ENCODE measurements around the gene COLEC12.

The COLEC12 gene

DNA sequence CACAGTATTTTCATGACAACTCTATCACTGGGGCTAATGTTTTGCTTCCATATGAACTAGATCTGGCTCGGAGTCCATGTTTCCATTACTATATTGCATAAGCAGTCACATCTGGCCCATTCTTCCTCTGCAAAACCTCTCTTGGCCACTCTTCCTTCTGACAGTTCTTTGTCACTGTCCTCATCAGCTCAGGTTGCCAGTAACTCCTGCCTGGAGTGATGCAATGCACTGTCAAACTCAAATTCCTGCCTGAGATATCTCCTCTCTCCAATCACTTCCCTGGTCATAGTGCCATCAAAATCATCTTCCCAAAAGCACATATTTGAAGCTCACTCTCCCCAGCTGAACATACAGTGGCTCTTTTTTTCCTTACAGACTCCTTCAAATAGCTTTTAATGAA, 66.1 kb downstream of the COLEC12 start:
- no peak for DNase-seq

DNA sequence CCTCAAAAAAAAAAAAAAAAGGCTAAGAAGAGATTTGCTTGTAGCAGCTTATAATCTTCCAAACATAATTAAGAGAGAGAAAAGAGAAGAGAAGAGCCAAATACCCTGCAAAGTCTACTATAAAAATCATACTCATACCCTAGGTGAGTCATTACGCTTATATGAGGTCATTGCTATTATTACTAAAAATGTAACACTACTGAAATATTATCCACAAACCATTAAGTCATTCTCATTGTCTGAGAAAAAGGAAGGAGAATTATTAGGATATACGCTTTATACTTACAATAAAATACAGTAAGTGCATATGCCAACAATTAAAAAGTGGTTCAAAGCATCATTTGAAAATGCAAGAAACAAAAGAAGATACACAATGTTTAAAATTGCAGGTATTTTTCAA, 66.5 kb downstream of the COLEC12 start:
- no peak for DNase-seq

DNA sequence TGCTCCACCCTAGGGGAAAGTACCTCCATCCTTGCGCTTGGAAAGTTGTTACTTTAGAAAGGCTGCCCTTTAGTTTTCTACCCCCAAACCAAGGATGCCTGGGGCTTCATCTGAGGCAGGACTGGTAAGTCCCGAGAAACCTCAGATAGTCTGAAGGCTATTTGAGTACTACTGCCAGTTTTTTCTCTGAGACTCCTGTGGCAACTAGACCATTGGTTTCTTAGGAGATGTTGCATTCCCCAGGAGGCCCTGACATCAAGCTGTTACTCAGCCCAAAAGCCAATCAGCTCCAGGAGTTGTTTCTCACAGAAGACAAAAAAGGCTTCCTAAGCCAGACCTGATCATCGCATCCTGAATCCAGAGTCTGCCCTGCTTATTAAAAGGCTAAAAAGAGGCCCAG, 67.2 kb downstream of the COLEC12 start:
- DNase-seq = no peak

DNA sequence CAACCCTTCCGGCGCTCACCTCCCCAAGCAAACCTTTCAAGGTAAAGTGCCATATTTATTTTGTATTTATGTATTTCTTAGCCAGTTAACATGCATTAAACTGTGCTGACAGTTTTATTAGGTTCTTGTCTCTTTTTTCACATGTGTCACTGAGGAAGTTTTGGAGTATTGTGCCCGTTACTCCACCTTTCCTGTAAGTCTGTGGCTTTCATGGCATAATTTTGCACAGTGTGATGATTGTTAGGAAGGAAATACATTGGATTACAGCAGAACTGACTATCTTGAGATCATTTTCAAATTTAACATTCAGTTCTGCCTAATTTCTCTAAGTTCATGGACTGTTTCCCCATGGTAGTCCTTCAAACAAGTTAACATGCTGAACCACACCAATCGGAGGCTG, 67.7 kb downstream of the COLEC12 start:
- no peak for DNase-seq

DNA sequence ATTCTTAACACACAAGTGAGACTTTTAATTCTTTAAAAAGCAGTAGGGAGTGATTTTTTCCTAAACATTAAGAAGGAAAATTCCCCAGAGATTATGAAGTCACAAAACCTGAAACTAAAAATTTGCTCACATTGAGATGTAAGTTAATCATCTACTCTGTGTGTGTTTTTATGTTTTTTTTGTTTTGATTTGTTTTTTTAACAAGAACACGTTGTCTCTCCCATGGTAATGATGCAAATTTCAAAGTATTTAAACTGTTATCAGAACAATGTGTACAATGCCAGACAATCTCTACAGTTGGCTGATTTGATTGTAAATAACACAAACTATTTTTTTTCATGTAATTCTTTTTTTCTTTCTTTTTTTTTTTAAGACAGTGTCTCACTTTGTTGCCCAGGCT, 71.5 kb downstream of the COLEC12 start:
- no peak for DNase-seq

DNA sequence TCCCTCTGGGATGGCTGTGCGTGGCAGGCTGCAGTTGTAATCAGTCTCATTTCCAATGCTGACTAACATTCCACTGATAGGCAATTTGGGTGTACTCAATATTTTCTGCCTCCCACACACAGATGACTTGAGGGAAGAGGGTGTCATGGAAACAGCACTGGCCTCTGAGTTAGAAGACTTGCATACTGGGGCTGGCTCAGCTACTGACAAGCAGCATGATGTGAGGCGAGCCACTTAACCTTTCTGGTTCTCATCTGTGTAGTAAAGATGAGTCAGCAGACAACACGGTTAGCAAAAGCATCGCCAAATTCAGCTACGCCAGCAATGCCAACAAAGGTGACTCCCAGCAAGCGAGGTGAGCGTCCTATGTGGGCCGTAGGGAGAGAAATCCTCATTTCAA, 73.5 kb downstream of the COLEC12 start:
- DNase-seq = no peak

DNA sequence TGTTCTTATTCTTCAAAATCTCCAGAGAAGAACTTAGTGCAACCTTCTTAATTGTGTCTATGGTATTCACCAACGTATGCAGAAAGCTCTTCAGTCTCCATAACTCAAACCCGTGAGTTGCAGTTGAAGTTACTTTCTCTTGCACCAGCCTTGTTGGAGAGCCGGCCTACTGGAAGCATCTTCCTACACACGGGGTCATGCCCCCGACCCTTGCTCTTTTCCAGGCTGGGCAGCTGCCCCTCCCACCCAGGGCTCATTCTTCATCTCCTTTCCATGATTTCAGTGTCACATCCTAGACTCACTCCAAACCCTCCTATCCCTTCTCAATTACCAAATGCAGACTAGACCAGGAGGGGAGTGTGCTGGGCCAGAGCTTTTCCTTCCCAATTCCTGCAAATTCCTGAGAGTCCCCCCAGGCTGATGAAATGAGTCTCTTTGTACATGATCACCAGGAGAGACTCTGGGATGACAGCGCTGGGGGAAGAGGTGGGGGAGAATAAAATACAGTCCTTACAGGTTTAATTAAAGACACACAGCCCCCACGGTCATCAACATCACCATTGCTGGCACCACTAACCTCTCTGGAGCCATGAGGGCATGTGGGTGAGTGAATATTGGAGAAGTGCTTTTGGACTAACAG, 75.3 kb downstream of the COLEC12 start:
- no peak for DNase-seq

DNA sequence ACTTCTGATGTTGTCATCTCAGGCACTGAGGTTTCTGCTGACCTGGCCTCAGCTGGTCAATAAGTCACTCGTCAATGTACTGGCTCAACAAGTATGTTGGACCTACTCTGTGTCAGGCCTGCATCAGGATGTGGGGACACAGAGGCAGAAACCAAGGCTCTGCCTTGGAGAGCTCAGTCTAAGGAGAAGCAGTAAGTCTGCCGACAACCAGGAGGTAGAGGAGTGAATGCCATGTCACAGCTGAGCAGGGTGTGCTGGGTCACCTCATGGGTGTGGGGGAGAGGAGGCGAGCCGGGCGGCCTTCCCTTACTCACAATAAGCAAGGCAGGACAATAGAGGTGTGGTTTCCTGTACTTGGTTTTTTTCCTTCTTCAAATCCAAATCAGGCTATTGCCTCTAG, 75.8 kb downstream of the COLEC12 start:
- no peak for DNase-seq

DNA sequence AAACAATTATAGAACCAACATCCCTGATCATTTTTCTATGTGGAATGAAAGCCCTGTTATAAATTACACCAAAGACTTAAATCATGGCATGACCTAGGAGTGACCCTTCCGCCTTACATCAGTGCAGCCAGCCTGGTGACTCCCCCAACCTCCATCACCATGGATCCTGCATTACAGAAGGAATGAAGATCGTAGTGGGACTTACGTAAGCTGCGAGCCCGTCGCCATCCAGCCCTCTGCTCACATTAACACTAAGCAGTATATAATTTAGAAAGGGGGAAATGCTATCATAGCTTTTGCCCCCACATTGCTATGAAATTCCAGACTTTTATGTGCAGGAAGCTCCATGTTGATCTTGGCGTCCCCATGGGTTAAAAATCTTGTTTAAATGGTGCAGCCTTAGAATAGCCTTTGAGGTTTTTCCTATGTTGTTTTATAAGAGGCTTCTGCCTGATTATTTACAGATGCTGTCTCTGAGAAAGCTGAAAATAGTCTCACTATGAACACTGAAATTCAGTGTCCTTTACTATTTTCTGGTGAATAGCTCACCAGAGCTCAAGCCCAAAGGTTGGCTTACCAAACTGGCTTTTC, 76.3 kb downstream of the COLEC12 start:
- no peak for DNase-seq

DNA sequence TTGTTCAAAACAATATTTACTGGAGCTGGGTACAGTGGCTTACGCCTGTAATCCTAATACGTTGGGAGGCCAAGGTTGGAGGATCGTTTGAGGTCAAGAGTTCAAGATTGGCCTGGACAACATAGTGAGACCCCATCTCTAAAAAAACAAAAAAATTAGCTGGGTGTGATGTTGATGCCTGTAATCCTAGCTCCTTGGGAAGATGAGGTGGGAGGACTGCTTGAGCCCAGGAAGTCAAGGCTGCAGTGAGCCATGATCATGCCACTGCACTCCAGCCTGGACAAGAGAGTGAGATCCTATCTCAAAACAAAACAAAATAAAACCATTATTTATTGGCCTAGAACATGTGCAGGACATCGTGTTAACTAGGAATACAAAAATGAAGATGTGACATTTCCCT, 77.5 kb downstream of the COLEC12 start:
- no peak for DNase-seq

DNA sequence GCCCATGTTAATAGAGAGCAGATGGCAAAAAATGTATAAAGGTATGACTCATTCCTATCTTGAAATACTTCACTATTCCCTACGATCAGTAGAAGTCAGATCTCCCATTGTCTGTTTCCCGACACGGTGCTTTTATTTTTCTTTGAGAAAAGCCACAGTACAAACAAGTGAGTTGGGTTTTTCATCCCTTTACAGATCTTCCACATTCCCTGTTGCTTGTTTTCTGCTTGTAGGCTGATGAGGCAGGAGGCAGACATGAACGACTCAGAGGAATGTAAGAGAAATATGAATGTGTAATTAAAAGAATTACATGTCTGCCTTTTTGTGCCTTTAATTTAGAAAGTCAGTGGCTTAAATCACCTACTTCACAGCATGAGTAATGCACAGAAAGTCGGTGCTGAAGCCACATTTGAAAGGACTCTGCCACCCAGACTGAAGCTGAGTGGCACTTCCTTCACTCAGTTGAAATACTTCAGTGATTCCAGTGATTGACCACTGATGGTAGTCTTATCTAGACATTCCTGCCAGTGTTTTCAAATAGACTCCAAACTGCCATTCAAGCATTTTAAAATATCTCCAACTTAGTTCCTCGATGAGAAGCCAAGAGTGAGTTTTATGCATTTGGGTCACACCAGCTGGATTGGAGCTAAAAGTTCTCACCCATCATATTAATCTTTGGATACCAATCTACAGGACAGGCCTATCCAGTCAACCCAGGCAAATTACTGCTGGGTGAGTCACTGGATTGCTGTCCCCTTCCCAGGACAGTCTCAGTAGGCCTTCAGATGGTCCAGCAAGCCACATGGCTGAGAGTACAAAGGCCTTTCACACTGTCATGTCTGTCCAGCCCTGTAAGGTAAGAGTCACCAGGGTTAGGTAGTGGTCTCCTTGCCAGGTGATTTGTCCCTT, 79.0 kb downstream of the COLEC12 start:
- DNase-seq = no peak

DNA sequence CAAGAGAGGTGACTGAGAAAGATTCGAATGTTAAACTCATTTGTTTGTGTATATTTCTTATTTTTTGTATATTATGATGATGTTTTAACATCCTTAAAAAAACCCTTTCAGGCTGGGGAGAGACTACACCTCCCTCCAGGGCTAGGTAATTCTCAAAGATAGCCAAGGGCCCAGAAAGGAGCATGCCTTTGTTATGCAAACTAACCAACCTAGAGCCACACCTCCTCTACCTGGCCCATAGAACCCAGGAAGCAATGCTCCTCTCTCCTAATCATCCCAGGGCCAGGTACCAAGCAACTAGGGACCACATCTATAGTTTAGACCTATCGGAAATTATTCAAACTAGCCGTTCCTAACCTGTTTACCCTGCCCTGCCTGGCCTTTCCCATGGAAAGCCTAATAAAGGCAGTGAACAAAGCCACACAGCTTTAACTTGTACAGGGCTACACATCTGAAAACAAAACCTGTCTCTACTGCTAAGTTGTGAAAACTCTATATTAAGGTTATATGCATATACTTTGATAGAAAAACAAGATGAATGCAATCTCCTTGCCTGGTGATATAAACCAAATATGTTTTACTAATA, 79.7 kb downstream of the COLEC12 start:
- no peak for DNase-seq

DNA sequence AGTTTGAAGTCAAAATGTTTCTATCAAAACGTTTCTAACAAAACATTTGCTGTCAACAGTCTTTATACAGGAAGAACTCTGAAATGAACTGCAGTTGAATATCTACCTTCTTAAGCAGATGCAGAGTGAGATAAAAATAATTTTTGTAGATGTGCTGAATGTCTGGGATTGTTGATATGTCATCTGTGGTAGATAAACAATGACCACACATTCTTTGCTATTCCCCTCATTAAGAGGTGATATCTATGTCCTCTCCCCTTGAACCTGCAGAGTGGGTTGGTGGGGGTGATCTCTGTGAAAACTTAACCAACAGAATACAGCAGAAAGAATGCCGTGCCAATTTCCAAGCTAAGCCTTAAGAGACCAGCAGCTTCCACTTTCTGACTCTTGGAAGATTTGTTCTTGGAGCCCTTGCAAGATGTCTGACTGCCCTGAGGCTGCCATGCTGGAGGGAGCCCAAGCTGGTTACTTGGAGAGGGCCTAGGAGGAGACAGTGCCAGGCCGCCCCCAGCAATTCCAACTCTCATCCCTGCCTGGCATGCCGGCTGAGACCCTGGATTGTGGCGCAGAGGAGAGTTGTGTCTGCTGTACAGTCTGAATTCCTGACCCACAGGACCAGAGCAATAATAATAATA, 80.8 kb downstream of the COLEC12 start:
- no peak for DNase-seq

DNA sequence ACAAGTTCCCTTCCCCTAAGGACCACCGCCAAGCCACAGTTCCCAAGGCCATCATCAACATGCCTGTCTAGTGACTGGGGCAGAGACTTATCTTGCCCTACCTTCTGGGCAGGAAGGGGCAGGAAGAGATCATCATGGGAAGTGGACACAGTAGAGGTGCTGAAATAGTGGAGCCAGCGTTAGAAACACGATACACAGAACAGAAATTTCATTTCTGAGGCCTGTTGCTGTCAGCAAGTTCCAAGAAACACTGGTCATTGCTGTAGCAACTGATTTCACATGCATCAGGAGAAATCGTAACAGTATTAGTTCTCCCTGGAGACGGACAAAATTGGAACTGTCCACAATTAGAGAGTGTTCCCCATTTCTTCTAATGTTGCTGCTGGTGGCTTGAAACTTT, 83.0 kb downstream of the COLEC12 start:
- DNase-seq = no peak

DNA sequence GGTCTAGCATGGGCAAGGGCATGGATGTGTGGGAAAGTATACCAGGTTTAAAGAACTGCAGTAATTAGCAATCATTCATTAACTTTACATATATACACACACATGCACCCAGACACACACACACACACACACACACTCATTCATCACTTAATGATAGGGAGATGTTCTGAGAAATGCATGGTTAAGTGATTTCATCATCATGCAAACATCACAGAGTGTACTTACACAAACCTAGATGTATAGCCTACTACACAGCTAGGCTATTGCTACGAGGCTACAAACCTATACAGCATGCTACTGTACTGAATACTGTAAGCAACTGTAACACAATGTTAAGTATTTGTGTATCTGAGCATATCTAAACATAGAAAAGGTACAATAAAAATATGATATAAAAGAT, 83.6 kb downstream of the COLEC12 start:
- no peak for DNase-seq

DNA sequence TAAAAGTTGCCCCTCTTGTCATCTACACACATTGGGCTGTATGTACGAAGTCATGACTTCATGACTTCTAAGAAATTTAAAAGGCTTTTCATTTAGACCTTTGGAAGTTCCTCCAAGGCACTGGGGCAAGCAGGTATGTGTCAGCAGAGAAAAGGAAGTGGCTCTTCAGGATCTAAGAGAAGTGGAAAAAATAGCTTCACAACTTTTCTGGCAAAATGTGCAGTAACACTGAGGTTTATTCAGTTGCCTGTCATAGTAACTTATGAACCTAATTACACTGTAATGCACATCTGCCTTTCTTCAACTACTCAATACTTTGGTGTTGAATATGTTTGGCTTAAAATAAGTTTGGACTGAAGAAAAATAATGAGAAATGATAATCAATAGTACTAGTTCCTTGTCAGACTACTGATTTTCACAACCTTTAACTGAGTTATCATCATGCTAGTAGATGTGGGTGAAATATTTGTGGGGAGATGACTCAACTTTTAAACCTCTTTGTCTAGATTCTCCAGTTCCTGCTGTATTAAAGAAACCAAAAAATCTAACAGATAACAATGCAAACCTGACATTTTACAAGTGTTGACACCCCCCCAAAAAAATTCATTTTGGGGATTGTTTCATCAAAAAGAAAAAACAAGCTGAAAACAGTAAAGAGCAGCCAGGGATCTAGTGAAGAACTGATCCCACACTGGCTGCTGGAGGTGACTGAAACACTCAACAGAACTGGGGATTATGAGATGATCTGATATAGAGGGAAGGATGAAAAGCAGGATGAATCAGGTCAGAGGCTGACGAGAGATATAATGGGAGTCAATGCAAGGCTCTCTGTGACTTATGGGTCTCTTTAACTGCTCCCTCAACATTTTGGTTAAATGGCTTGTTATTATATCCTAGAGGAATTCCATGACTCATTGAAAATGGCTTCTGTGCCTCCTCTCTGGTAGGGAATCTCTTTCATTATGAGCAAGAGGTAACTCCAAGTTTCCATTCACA, 84.6 kb downstream of the COLEC12 start:
- DNase-seq = no peak

DNA sequence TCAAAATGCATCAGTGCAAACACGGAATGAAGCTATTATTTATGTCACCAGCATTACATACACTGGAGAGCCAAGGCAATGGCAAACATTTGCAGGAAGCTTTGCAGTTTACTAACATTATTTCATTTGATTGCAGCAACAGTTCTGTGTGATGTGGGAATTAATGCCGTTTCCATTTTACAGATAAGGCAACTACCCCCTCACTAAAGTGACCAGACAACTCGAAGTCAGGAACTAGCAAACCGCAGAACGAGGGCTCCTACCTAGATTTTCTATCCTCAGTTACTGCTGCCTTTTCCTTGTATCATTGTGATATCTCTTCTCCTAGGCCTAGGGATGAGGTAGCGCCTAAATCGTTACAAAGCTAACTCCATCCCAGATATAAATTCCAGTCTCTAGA, 85.5 kb downstream of the COLEC12 start:
- DNase-seq = no peak

DNA sequence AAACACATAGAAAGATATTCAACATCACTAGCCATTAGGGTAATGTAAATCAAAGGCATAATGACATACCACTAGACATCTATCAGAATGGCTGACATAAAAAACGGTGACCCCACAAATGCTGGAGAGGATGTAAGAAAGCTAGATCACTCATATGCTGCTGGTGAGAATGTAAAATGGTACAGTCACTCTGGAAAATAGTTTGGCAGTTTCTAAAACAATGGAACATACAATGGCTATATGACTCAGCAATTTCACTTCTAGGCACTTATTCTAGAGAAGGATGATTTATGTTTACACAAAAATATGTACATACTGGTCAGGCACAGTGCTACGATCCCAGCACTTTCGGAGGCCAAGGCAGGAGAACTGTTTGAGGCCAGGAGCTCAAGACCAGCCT, 87.3 kb downstream of the COLEC12 start:
- DNase-seq = no peak

DNA sequence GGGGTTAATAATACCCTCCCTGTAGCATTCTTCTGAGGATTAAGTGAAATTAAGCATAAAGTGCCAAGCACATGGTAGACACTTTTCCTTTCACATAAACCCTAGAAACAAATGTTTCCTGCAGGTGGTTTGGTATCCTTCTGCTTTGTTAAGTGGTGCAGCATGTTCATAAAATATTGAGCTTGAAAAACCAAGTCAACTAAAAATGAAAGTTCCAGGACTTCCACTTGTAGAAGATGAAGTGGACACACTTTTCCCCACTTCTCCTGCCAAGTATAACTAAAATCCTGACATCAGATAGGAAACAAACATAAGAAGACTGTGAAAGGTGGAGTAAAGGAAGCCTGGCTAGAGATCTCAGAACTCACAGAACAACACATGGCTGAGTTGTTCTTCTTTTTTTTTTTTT, 90.5 kb downstream of the COLEC12 start:
- no peak for DNase-seq

DNA sequence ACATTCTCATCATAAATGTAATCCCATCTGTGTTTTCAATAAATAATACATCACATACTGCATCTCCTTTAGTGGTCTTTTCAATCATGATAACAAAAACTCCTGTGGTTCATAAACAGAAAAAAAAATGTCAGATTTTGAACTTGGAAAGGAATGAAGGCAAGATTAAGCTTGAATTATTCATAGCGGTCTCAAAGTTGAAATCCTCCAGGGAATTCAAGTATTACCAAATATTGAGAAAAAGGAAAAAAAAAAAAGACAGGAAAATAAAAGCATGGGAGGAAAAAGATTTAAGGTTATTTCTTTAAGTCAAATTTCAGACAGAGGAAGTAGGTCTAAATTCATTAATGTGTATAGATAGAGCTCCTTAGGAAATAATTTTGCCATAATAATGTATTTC, 92.1 kb downstream of the COLEC12 start:
- DNase-seq = no peak

DNA sequence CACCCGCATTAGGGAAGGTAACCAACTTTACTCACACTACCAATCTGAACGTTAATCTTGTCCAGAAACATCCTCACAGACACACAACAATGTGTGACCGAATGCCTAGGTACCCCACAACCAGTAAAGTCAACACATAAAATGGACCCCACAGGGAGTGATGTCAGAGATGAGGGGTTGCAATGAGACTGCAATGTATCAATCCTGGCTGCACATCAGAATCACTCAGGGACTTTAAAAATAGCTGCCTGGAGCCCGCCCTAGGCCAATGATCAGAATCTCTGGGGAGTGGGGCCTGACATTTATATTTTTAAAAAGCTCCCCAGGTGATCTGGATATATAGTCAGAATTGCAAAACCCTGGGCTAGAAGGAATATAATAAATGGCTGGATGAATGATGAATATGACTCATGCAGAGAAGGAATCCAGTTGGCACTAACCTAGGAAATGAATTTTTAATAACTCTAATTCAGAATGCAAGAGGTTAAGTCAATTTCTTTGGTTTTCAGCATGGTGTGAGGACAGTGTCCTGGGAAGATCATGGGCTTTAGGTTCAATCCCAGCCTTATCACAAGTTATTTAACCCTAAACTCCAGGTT, 92.8 kb downstream of the COLEC12 start:
- no peak for DNase-seq

DNA sequence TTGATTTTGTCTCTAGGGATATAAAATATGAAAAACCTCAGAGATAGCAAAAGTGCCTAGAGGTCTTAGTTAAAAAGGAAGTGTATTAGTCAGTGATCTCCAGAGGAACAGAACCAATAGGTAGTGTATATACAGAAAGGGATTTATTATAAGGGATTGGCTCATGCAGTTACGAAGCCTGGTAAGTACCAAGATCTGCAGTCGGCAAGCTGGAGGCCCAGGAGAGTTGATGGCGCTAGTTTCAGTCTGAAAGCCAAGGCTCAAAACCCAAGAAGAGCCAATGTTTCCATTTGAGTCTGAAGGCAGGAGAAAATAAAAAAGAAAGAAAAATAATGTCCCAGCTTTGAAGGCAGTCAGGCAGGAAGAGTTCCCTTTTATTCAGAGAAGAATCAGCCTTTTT, 93.3 kb downstream of the COLEC12 start:
- DNase-seq = no peak
